Measurements from ENCODE around the gene FHIT.

- TF ChIP-seq, protein P1, sequence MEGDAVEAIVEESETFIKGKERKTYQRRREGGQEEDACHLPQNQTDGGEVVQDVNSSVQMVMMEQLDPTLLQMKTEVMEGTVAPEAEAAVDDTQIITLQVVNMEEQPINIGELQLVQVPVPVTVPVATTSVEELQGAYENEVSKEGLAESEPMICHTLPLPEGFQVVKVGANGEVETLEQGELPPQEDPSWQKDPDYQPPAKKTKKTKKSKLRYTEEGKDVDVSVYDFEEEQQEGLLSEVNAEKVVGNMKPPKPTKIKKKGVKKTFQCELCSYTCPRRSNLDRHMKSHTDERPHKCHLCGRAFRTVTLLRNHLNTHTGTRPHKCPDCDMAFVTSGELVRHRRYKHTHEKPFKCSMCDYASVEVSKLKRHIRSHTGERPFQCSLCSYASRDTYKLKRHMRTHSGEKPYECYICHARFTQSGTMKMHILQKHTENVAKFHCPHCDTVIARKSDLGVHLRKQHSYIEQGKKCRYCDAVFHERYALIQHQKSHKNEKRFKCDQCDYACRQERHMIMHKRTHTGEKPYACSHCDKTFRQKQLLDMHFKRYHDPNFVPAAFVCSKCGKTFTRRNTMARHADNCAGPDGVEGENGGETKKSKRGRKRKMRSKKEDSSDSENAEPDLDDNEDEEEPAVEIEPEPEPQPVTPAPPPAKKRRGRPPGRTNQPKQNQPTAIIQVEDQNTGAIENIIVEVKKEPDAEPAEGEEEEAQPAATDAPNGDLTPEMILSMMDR (IDR thresholded peaks at IDR 0.05), result no peak
- TF ChIP-seq EP300 (IDR thresholded peaks at IDR 0.05) (no peak), POLR2AphosphoS5 (IDR thresholded peaks at IDR 0.05) (no peak), POLR2A (IDR thresholded peaks at IDR 0.05; ENCODE audit: low read depth) (no peak)
These were observed 458.9 kb downstream of the FHIT start for GRCh38 chr3:60792249-60792852.

Measured in esophagus muscularis mucosa (tissue), 4 donors.